Right lung (tissue), 5 donors: ENCODE results near the gene FAM43A. TPM values are rescaled to one million over a fixed set of nuclear protein-coding genes. Genes with fewer than 3 reads are reported as not detected.

ENCODE experiments used
- polyA plus RNA-seq, 5 donors: library from polyadenylated mRNA; unstranded; fragments of 120-200 nt; gene quantifications; one replicate each; pipeline versions ENCODE4 v1.2.1 to v1.2.3, GENCODE V29; 2013; ENCODE audit warnings: inconsistent platforms in 1 of 5, low replicate concordance in 1 of 5; ENCODE audit not compliant: insufficient read length in 5 of 5, insufficient read depth in 1 of 5

The FAM43A gene
- polyA plus RNA-seq, 5 donors = 13.9 to 24.6 (median 18.9) TPM

Other genes with a start within 250 kb of the FAM43A start
- gene ATP13A3, start 198.9 kb upstream of the FAM43A start, polyA plus RNA-seq = 10 to 100 TPM; 33.4 to 74.2 (median 56.4) TPM
- gene TMEM44, start 52.5 kb upstream of the FAM43A start, polyA plus RNA-seq = 10 to 100 TPM; 30.4 to 37.9 (median 35.1) TPM
- 10 to 100 TPM; 39.3 to 87.9 (median 45.6) TPM for gene LSG1, start 13.7 kb upstream of the FAM43A start, polyA plus RNA-seq